ENCODE data around the gene MYO18B.

The MYO18B gene

GRCh38 chr22:25833091-25833490 is 91.1 kb downstream of the MYO18B start:
- no peaks in the 10 kb centered on the region for H3K4me1 Mint-ChIP-seq
- no peaks in the 10 kb centered on the region for H3K27me3 Mint-ChIP-seq
- no peaks in the 10 kb centered on the region for H3K9me3 Mint-ChIP-seq
- H3K27ac Mint-ChIP-seq: no peak overlapping the region
- H3K36me3 Mint-ChIP-seq: no peaks in the 10 kb centered on the region
- no peak overlapping the region for H3K4me3 Mint-ChIP-seq

DNA sequence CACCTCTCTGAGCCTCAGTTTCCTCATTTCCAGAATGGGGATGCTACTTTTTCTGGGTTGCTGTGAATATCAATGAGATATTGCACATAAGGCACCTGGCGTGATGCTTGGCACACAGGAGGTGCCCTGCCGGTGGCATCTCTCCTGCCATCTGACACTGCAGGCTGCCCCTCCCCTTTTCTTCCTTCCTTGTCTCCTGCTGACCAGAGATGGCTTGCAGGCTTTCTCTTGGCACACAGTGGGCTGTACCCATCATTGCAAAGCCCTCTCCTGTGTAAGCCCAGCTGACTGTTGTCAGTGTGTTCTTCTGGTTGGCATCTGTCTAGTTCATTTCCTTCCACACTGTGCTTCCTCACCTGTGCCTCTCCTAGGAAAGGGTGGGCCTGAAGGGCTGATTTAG is 91.7 kb downstream of the MYO18B start:
- Mint-ChIP-seq H3K4me3 (no peak overlapping the region), H3K4me1 (no peaks in the 10 kb centered on the region), H3K27ac (no peak overlapping the region), H3K9me3 (no peaks in the 10 kb centered on the region), H3K36me3 (no peaks in the 10 kb centered on the region), H3K27me3 (no peaks in the 10 kb centered on the region)

GRCh38 chr22:25834490-25834889 is 92.5 kb downstream of the MYO18B start:
- Mint-ChIP-seq H3K9me3 (no peaks in the 10 kb centered on the region), H3K27ac (no peak overlapping the region), H3K4me1 (no peaks in the 10 kb centered on the region), H3K36me3 (no peaks in the 10 kb centered on the region), H3K4me3 (no peak overlapping the region), H3K27me3 (no peaks in the 10 kb centered on the region)

- H3K27me3 Mint-ChIP-seq: peaks cover 1% of the 10 kb centered on the region
- no peaks in the 10 kb centered on the region for H3K4me1 Mint-ChIP-seq
- H3K9me3 Mint-ChIP-seq: no peaks in the 10 kb centered on the region
- H3K36me3 Mint-ChIP-seq: no peaks in the 10 kb centered on the region
- no peak overlapping the region for H3K27ac Mint-ChIP-seq
- H3K4me3 Mint-ChIP-seq: no peak overlapping the region
Observed at GRCh38 chr22:25835348-25835747, 93.4 kb downstream of the MYO18B start.

- Mint-ChIP-seq H3K9me3 (no peaks in the 10 kb centered on the region), H3K4me1 (no peaks in the 10 kb centered on the region), H3K27me3 (peaks cover 5% of the 10 kb centered on the region), H3K27ac (no peak overlapping the region), H3K4me3 (no peak overlapping the region), H3K36me3 (no peaks in the 10 kb centered on the region)
Observed at GRCh38 chr22:25837288-25837900, 95.4 kb downstream of the MYO18B start.

GRCh38 chr22:25838960-25839741 is 97.2 kb downstream of the MYO18B start:
- no peaks in the 10 kb centered on the region for H3K9me3 Mint-ChIP-seq
- no peak overlapping the region for H3K27ac Mint-ChIP-seq
- no peak overlapping the region for H3K4me3 Mint-ChIP-seq
- H3K27me3 Mint-ChIP-seq: peaks cover 5% of the 10 kb centered on the region
- H3K4me1 Mint-ChIP-seq: no peaks in the 10 kb centered on the region
- H3K36me3 Mint-ChIP-seq: no peaks in the 10 kb centered on the region

DNA sequence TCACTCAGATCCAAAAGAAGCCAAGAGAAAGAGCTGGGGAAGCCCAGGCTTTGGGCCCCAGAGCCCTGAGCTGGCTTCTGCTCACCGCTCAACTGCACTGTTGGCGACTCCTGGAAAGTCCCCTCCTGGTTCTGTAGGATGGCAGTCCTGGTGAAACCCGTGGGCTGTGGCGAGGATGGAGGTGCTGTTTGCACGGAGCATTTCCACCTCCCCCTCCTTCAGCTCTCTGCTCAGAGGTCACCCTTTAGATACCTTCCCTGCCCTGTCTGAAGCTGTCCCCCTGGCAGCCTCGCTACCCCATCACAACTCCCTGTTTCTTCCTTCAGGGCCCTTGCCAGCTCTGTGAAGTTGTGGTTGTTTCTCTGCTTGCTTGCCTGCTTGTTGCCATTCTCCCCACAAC is 97.8 kb downstream of the MYO18B start:
- Mint-ChIP-seq H3K4me1 (no peaks in the 10 kb centered on the region), H3K36me3 (no peaks in the 10 kb centered on the region), H3K4me3 (no peak overlapping the region), H3K27me3 (peaks cover 5% of the 10 kb centered on the region), H3K27ac (no peak overlapping the region), H3K9me3 (no peaks in the 10 kb centered on the region)

- Mint-ChIP-seq H3K27me3 (peaks cover 5% of the 10 kb centered on the region), H3K27ac (no peak overlapping the region), H3K9me3 (no peaks in the 10 kb centered on the region), H3K4me3 (no peak overlapping the region), H3K4me1 (no peaks in the 10 kb centered on the region), H3K36me3 (no peaks in the 10 kb centered on the region)
Observed at GRCh38 chr22:25840167-25840566, 98.2 kb downstream of the MYO18B start.

- H3K36me3 Mint-ChIP-seq: no peaks in the 10 kb centered on the region
- H3K4me1 Mint-ChIP-seq: no peaks in the 10 kb centered on the region
- H3K9me3 Mint-ChIP-seq: no peaks in the 10 kb centered on the region
- peaks cover 5% of the 10 kb centered on the region for H3K27me3 Mint-ChIP-seq
- no peak overlapping the region for H3K27ac Mint-ChIP-seq
- H3K4me3 Mint-ChIP-seq: no peak overlapping the region
Observed at GRCh38 chr22:25840891-25841290, 98.9 kb downstream of the MYO18B start.

GRCh38 chr22:25841775-25842174 is 99.8 kb downstream of the MYO18B start:
- Mint-ChIP-seq H3K9me3 (no peaks in the 10 kb centered on the region), H3K36me3 (no peaks in the 10 kb centered on the region), H3K27ac (no peak overlapping the region), H3K4me1 (no peaks in the 10 kb centered on the region), H3K4me3 (no peak overlapping the region), H3K27me3 (peaks cover 5% of the 10 kb centered on the region)

GRCh38 chr22:25843660-25844405 is 101.8 kb downstream of the MYO18B start:
- Mint-ChIP-seq H3K36me3 (no peaks in the 10 kb centered on the region), H3K4me1 (no peaks in the 10 kb centered on the region), H3K27me3 (peaks cover 5% of the 10 kb centered on the region), H3K9me3 (no peaks in the 10 kb centered on the region), H3K4me3 (no peak overlapping the region), H3K27ac (no peak overlapping the region)

DNA sequence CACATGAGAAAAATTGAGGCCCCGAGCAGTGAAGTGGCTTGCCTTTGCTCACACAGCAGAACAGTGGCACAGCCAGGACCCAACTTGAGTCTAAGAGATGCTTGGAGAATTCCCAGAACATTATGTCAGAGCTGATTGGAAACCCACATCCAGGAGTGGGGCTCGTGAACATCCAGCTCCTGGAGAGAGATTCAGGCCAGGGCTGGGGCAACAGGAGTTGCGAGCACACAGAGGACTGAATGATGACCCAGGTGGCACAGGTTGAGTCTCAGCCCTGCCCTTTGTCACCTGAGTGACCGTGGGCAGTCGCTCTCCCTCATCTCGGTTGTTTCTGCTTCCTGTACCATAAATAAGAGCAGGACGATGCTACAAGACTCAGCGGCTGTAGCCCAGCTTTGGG is 102.6 kb downstream of the MYO18B start:
- Mint-ChIP-seq H3K9me3 (no peaks in the 10 kb centered on the region), H3K36me3 (no peaks in the 10 kb centered on the region), H3K4me3 (no peak overlapping the region), H3K27ac (no peak overlapping the region), H3K27me3 (peaks cover 5% of the 10 kb centered on the region), H3K4me1 (no peaks in the 10 kb centered on the region)

- Mint-ChIP-seq H3K4me3 (no peak overlapping the region), H3K36me3 (no peaks in the 10 kb centered on the region), H3K27ac (no peak overlapping the region), H3K4me1 (no peaks in the 10 kb centered on the region), H3K9me3 (no peaks in the 10 kb centered on the region), H3K27me3 (no peaks in the 10 kb centered on the region)
Observed at GRCh38 chr22:25845985-25846745, 104.2 kb downstream of the MYO18B start.

- no peaks in the 10 kb centered on the region for H3K4me1 Mint-ChIP-seq
- no peak overlapping the region for H3K27ac Mint-ChIP-seq
- H3K36me3 Mint-ChIP-seq: no peaks in the 10 kb centered on the region
- no peak overlapping the region for H3K4me3 Mint-ChIP-seq
- no peaks in the 10 kb centered on the region for H3K9me3 Mint-ChIP-seq
- H3K27me3 Mint-ChIP-seq: no peaks in the 10 kb centered on the region
Observed at GRCh38 chr22:25847451-25847850, 105.5 kb downstream of the MYO18B start.

- H3K4me3 Mint-ChIP-seq: no peak overlapping the region
- H3K4me1 Mint-ChIP-seq: no peaks in the 10 kb centered on the region
- H3K27me3 Mint-ChIP-seq: no peaks in the 10 kb centered on the region
- no peak overlapping the region for H3K27ac Mint-ChIP-seq
- no peaks in the 10 kb centered on the region for H3K36me3 Mint-ChIP-seq
- no peaks in the 10 kb centered on the region for H3K9me3 Mint-ChIP-seq
Observed at GRCh38 chr22:25848954-25849353, 107.0 kb downstream of the MYO18B start.

Measured in activated naive CD4-positive, alpha-beta T cell treated with anti-CD3 and anti-CD28 coated beads, Interleukin-2, amount 50 U/mL, for 24 hours (primary cell).